Astrocyte (in vitro differentiated cells and primary cell): ENCODE results near the gene KATNB1. TPM values are rescaled to one million over a fixed set of nuclear protein-coding genes. Genes with fewer than 3 reads are reported as not detected.

Experiments used
- DNase-seq: peaks from one replicate; pipeline ENCODE4 v3.0.0-alpha.2; 2010; ENCODE audit warnings: low read depth
- FAIRE-seq: peaks from 2 replicates; lab custom pipeline; 2011; peaks lifted over from hg19 to GRCh38; lab: Jason Lieb, UNC
- H2AFZ ChIP-seq: 2 replicates; pipeline ENCODE4 v1.6.0; 2012; ENCODE audit warnings: low read depth, low read length, inconsistent platforms
- H3K27ac ChIP-seq: 2 replicates; pipeline ENCODE4 v1.5.1; 2011; ENCODE audit warnings: low read depth, low read length, inconsistent platforms
- H3K27me3 ChIP-seq: 2 replicates; pipeline ENCODE4 v1.6.0; 2011; ENCODE audit warnings: low read length, inconsistent platforms; ENCODE audit not compliant: insufficient read depth
- H3K36me3 ChIP-seq: 2 replicates; pipeline ENCODE4 v1.5.1; 2011; ENCODE audit warnings: low read length, inconsistent platforms; ENCODE audit not compliant: insufficient read depth
- H3K4me1 ChIP-seq: 2 replicates; pipeline ENCODE4 v1.5.1; 2011; ENCODE audit warnings: low read length, inconsistent platforms; ENCODE audit not compliant: insufficient read depth
- H3K4me2 ChIP-seq: 2 replicates; pipeline ENCODE4 v1.6.0; 2012; ENCODE audit warnings: low read length, inconsistent platforms
- H3K4me3 ChIP-seq: 2 replicates; pipeline ENCODE4 v1.5.1; 2011; ENCODE audit warnings: low read depth, mild to moderate bottlenecking, low read length, inconsistent platforms; ENCODE audit not compliant: insufficient read depth
- H3K79me2 ChIP-seq: 2 replicates; pipeline ENCODE4 v1.6.0; 2012; ENCODE audit warnings: mild to moderate bottlenecking, low read length, inconsistent platforms; ENCODE audit not compliant: insufficient read depth
- H3K9ac ChIP-seq: 2 replicates; pipeline ENCODE4 v1.6.0; 2012; ENCODE audit warnings: mild to moderate bottlenecking, low read length, inconsistent platforms
- H3K9me3 ChIP-seq: 2 replicates; pipeline ENCODE4 v1.5.1; 2012; ENCODE audit warnings: low read depth, mild to moderate bottlenecking, low read length, inconsistent platforms; ENCODE audit not compliant: insufficient read depth
- H4K20me1 ChIP-seq: 2 replicates; pipeline ENCODE4 v1.6.0; 2012; ENCODE audit warnings: low read length, inconsistent platforms; ENCODE audit not compliant: insufficient read depth
- H3K27ac Mint-ChIP-seq: one replicate; pipeline ENCODE4 v1.8.0; 2021; ENCODE audit warnings: mild to moderate bottlenecking, mixed read lengths; ENCODE audit not compliant: unreplicated experiment
- H3K27me3 Mint-ChIP-seq: one replicate; pipeline ENCODE4 v1.8.0; 2021; ENCODE audit warnings: low read depth, mixed read lengths; ENCODE audit not compliant: unreplicated experiment
- H3K36me3 Mint-ChIP-seq: one replicate; pipeline ENCODE4 v1.8.0; 2021; ENCODE audit warnings: low read depth, mixed read lengths; ENCODE audit not compliant: unreplicated experiment
- H3K4me1 Mint-ChIP-seq: one replicate; pipeline ENCODE4 v1.8.0; 2021; ENCODE audit warnings: low read depth, mixed read lengths; ENCODE audit not compliant: unreplicated experiment
- H3K4me3 Mint-ChIP-seq: one replicate; pipeline ENCODE4 v1.8.0; 2021; ENCODE audit warnings: mild to moderate bottlenecking, moderate library complexity, mixed read lengths; ENCODE audit not compliant: unreplicated experiment
- H3K9me3 Mint-ChIP-seq: one replicate; pipeline ENCODE4 v1.8.0; 2021; ENCODE audit warnings: mild to moderate bottlenecking, mixed read lengths; ENCODE audit not compliant: unreplicated experiment
- EZH2 ChIP-seq: IDR thresholded peaks from 2 replicates; pipeline ENCODE4 v1.6.1; 2012; ENCODE audit warnings: mild to moderate bottlenecking, low read length, inconsistent platforms; ENCODE audit not compliant: insufficient read depth
- total RNA-seq: library from RNA; stranded (reverse); gene quantifications from 2 replicates; pipeline ENCODE4 v1.2.1, GENCODE V29; 2021
- TF ChIP-seq, protein P1 (sequence below): IDR thresholded peaks from 2 replicates; pipeline ENCODE4 v1.5.1; 2011; ENCODE audit warnings: low read depth, mild to moderate bottlenecking, inconsistent platforms, low read length, moderate library complexity; ENCODE audit not compliant: insufficient read depth

KATNB1 gene
- total RNA-seq, 1 donor from 2014 or later: 28.6 TPM

DNA sequence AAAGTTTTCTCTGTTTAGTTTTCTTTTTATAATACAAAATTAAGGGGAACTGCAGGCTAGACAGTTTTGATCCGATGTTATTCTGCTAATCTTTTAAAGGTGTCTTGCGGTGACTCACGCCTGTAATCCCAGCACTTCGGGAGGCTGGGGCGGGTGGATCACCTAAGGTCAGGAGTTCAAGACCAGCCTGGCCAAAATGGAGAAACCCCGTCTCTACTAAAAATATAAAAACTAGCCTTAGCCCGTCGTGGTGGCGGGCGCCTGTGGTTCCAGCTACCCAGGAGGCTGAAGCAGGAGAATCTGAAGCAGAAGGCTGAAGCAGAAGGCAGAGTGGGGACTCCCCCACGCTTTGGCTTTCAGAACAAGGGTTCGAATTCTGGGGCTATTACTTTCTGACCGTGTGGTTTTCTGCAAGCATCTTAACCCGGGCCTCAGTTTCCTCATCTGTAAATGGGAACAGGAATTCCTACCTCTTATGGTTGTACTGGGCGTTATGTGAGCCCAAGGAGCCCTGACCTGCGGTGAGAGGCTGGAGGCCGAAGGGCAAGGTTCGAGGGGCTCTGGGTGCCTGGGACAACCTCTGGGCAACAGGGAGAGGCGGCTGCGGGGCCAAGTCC, 1.2 kb upstream of the KATNB1 start:
- no peaks in the 10 kb centered on the region for H3K27me3 Mint-ChIP-seq
- peaks cover 4% of the 10 kb centered on the region for H3K79me2 ChIP-seq
- H3K27ac ChIP-seq: peak overlapping the region; percentile 90
- no peak for TF ChIP-seq EZH2
- TF ChIP-seq, protein P1, sequence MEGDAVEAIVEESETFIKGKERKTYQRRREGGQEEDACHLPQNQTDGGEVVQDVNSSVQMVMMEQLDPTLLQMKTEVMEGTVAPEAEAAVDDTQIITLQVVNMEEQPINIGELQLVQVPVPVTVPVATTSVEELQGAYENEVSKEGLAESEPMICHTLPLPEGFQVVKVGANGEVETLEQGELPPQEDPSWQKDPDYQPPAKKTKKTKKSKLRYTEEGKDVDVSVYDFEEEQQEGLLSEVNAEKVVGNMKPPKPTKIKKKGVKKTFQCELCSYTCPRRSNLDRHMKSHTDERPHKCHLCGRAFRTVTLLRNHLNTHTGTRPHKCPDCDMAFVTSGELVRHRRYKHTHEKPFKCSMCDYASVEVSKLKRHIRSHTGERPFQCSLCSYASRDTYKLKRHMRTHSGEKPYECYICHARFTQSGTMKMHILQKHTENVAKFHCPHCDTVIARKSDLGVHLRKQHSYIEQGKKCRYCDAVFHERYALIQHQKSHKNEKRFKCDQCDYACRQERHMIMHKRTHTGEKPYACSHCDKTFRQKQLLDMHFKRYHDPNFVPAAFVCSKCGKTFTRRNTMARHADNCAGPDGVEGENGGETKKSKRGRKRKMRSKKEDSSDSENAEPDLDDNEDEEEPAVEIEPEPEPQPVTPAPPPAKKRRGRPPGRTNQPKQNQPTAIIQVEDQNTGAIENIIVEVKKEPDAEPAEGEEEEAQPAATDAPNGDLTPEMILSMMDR: no peak
- no peaks in the 10 kb centered on the region for H3K27me3 ChIP-seq
- peak overlapping the region; percentile 94 for H3K4me3 Mint-ChIP-seq
- peak overlapping the region; percentile 82 for H3K4me2 ChIP-seq
- no peak for DNase-seq
- H3K36me3 ChIP-seq: no peaks in the 10 kb centered on the region
- H2AFZ ChIP-seq: peak overlapping the region; percentile 90
- peaks cover 13% of the 10 kb centered on the region for H3K4me1 Mint-ChIP-seq
- H3K36me3 Mint-ChIP-seq: peaks cover 7% of the 10 kb centered on the region
- peak overlapping the region; percentile 97 for H3K27ac Mint-ChIP-seq
- peaks cover 23% of the 10 kb centered on the region for H3K4me1 ChIP-seq
- no peak for FAIRE-seq
- no peaks in the 10 kb centered on the region for H3K9me3 ChIP-seq
- H3K4me3 ChIP-seq: peak overlapping the region; percentile 75
- H3K9ac ChIP-seq: peak overlapping the region; percentile 90
- no peaks in the 10 kb centered on the region for H3K9me3 Mint-ChIP-seq
- H4K20me1 ChIP-seq: no peaks in the 10 kb centered on the region

DNA sequence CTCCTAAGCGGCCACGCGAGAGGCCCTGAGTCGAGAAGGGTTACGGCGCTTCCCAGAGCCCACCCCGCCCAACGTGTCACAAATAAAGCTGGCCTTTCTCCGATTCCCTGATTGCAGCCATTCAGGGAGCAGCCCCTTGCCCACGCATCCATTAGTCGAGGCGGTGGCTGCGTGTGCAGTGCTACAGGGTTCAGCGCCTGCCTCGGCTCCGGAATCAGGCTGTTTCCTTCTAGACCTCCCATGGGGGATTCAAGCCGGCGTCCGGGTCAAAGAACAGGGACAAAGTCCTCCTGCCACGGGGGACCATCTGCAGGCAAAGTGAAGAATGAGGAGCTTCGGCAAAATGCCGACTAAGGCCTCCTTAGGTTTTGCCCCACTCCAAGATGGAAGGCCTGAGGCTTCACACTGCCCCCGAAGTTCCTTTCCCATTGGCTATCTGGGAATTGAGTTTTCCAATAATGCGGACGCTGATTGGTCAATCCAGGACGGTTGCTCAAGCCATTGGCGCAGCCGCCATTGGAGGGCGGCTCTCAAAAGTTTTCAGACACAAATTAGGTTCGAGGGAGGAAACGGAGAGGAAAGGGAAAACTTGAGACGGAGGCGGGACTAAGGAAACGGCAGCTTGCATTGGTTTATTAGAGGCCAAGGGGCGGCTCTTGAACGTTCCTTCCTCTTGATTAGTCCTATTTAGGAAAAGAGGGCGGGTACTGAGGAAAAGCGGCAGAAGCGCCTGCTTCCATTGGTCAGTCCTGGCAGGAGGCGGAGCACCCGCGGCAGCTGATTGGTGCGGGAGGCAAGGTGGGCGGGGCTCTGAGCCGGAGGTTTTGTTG, 430 bp upstream of the KATNB1 start:
- Mint-ChIP-seq H3K4me1 (peaks cover 13% of the 10 kb centered on the region), H3K36me3 (peaks cover 7% of the 10 kb centered on the region), H3K27ac (peak overlapping the region; percentile 98), H3K27me3 (no peaks in the 10 kb centered on the region), H3K9me3 (no peaks in the 10 kb centered on the region), H3K4me3 (peak overlapping the region; percentile 94)
- DNase-seq: peak; percentile 100
- TF ChIP-seq, protein P1: no peak
- no peak for TF ChIP-seq EZH2
- Histone ChIP-seq H3K4me1 (peaks cover 23% of the 10 kb centered on the region), H3K4me3 (peak overlapping the region; percentile 75), H3K27me3 (no peaks in the 10 kb centered on the region), H3K27ac (peak overlapping the region; percentile 90), H2AFZ (peak overlapping the region; percentile 90), H3K79me2 (peaks cover 4% of the 10 kb centered on the region), H3K9ac (peak overlapping the region; percentile 90), H3K4me2 (peak overlapping the region; percentile 99), H3K9me3 (no peaks in the 10 kb centered on the region), H3K36me3 (no peaks in the 10 kb centered on the region), H4K20me1 (no peaks in the 10 kb centered on the region)
- FAIRE-seq: peak; percentile 98
